SU-DHL-6 (cell line): Measurements from ENCODE around the gene NANOG.
"Not testable (repeated sequence)": the region's sequence is repeated elsewhere in the genome, so short reads cannot be mapped to it uniquely, and the experiment has no call there.

Experiments used
- H2AFZ ChIP-seq: fragments of 200-600 bp; sonication (generic); 2 replicates; pipeline ENCODE4 v1.6.1; 2014; ENCODE audit warnings: low read depth, mild to moderate bottlenecking, moderate library complexity, mixed read lengths, antibody characterized with exemption, low read length; ENCODE audit not compliant: severe bottlenecking
- H3F3A ChIP-seq: fragments of 200-600 bp; shearing (Covaris generic); 2 replicates; pipeline ENCODE4 v1.6.0; 2016; ENCODE audit warnings: antibody characterized with exemption, mild to moderate bottlenecking; ENCODE audit not compliant: insufficient read depth
- H3K27ac ChIP-seq: fragments of 200-600 bp; sonication (generic); 2 replicates; pipeline ENCODE4 v1.5.1; 2016; ENCODE audit warnings: low read depth, mild to moderate bottlenecking, low read length, moderate library complexity, mixed read lengths
- H3K27me3 ChIP-seq: fragments of 200-600 bp; sonication (generic), shearing (Covaris generic); 2 replicates; pipeline ENCODE4 v1.6.0; 2014; ENCODE audit warnings: mild to moderate bottlenecking, low read length
- H3K36me3 ChIP-seq: fragments of 200-600 bp; sonication (generic); 2 replicates; pipeline ENCODE4 v1.6.1; 2014; ENCODE audit warnings: mild to moderate bottlenecking, low read length, mixed read lengths
- H3K4me2 ChIP-seq: fragments of 300-600, 200-600 bp; shearing (Covaris generic), sonication (generic); 2 replicates; pipeline ENCODE4 v1.6.0; 2014; ENCODE audit warnings: low read length, low read depth, mild to moderate bottlenecking; ENCODE audit not compliant: poor library complexity, severe bottlenecking
- H3K4me3 ChIP-seq: fragments of 200-600 bp; sonication (generic); 2 replicates; pipeline ENCODE4 v1.5.1; 2014; ENCODE audit warnings: antibody characterized with exemption, low read length, mild to moderate bottlenecking, mixed read lengths; ENCODE audit not compliant: insufficient read depth, poor library complexity, severe bottlenecking
- H3K79me2 ChIP-seq: fragments of 200-600 bp; sonication (generic); 2 replicates; pipeline ENCODE4 v1.6.1; 2014; ENCODE audit warnings: mild to moderate bottlenecking, low read length, moderate library complexity; ENCODE audit not compliant: insufficient read depth
- H3K9ac ChIP-seq: fragments of 200-600 bp; sonication (generic); 2 replicates; pipeline ENCODE4 v1.7.0; 2014; ENCODE audit warnings: mild to moderate bottlenecking, low read length
- H3K9me2 ChIP-seq: fragments of 200-600 bp; sonication (generic); replicated peaks from 2 replicates; pipeline ENCODE4 v1.6.1; 2014; ENCODE audit warnings: low read length; ENCODE audit not compliant: insufficient read depth
- H3K9me3 ChIP-seq: fragments of 200-600 bp; sonication (generic); 2 replicates; pipeline ENCODE4 v1.6.1; 2014; ENCODE audit warnings: low read length, mixed read lengths; ENCODE audit not compliant: insufficient read depth
- H4K20me1 ChIP-seq: fragments of 200-600 bp; sonication (generic); 2 replicates; pipeline ENCODE4 v1.6.1; 2014; ENCODE audit warnings: low read depth, mild to moderate bottlenecking, antibody characterized with exemption, low read length, moderate library complexity, mixed read lengths
- CTCF ChIP-seq: fragments of 200-600 bp; sonication (generic); IDR thresholded peaks from one replicate; pipeline ENCODE4 v1.5.1; 2017; ENCODE audit warnings: antibody characterized with exemption, mild to moderate bottlenecking, low read length, moderate library complexity; ENCODE audit not compliant: insufficient read depth, poor library complexity, severe bottlenecking
- EZH2phosphoT487 ChIP-seq: fragments of 200-600 bp; sonication (generic), shearing (Covaris generic); conservative IDR thresholded peaks from 2 replicates; pipeline ENCODE4 v1.6.1; 2018; ENCODE audit warnings: mild to moderate bottlenecking, antibody characterized with exemption, low read length, moderate library complexity, mixed read lengths

Gene NANOG

GRCh38 chr12:7832059-7832696 is 43.0 kb downstream of the NANOG start:
- H2AFZ ChIP-seq, result no peak overlapping the region
- H3K27ac ChIP-seq, result no peak overlapping the region
- no peak overlapping the region for H3K9ac ChIP-seq
- H3K79me2 ChIP-seq, result no peaks in the 10 kb centered on the region
- H3K9me2 ChIP-seq, result no peaks in the 10 kb centered on the region
- H3F3A ChIP-seq, result no peaks in the 10 kb centered on the region
- no peak overlapping the region for H3K4me2 ChIP-seq
- no peak overlapping the region for H3K4me3 ChIP-seq
- H4K20me1 ChIP-seq, result no peaks in the 10 kb centered on the region
- no peaks in the 10 kb centered on the region for H3K27me3 ChIP-seq
- TF ChIP-seq EZH2phosphoT487 (no peak), CTCF (peak; percentile 55)
- H3K9me3 ChIP-seq, result no peaks in the 10 kb centered on the region
- H3K36me3 ChIP-seq, result no peaks in the 10 kb centered on the region

- not testable (repeated sequence) for H3K4me3 ChIP-seq, H3K4me2 ChIP-seq, H3K36me3 ChIP-seq, H3F3A ChIP-seq, H3K9me3 ChIP-seq, H3K79me2 ChIP-seq, H3K9me2 ChIP-seq, H3K27ac ChIP-seq, H4K20me1 ChIP-seq, H3K9ac ChIP-seq, H2AFZ ChIP-seq, H3K27me3 ChIP-seq
Observed at GRCh38 chr12:7833201-7833600, 44.0 kb downstream of the NANOG start.

GRCh38 chr12:7833831-7834230 is 44.6 kb downstream of the NANOG start:
- Histone ChIP-seq H2AFZ (no peak overlapping the region), H3K79me2 (no peaks in the 10 kb centered on the region), H4K20me1 (no peaks in the 10 kb centered on the region), H3K4me3 (no peak overlapping the region), H3K27me3 (no peaks in the 10 kb centered on the region), H3K36me3 (no peaks in the 10 kb centered on the region), H3F3A (no peaks in the 10 kb centered on the region), H3K9me3 (no peaks in the 10 kb centered on the region), H3K4me2 (no peak overlapping the region), H3K9ac (no peak overlapping the region), H3K27ac (no peak overlapping the region), H3K9me2 (no peaks in the 10 kb centered on the region)
- no peak for TF ChIP-seq CTCF
- TF ChIP-seq EZH2phosphoT487, result no peak

GRCh38 chr12:7834701-7835100 is 45.5 kb downstream of the NANOG start:
- TF ChIP-seq EZH2phosphoT487 (no peak), CTCF (no peak)
- H3K79me2 ChIP-seq, result no peaks in the 10 kb centered on the region
- no peaks in the 10 kb centered on the region for H3K9me3 ChIP-seq
- no peak overlapping the region for H3K27ac ChIP-seq
- no peak overlapping the region for H3K9ac ChIP-seq
- H3K36me3 ChIP-seq, result no peaks in the 10 kb centered on the region
- no peak overlapping the region for H3K4me2 ChIP-seq
- no peaks in the 10 kb centered on the region for H3K9me2 ChIP-seq
- no peak overlapping the region for H3K4me3 ChIP-seq
- H3F3A ChIP-seq, result no peaks in the 10 kb centered on the region
- H4K20me1 ChIP-seq, result no peaks in the 10 kb centered on the region
- no peak overlapping the region for H2AFZ ChIP-seq
- no peaks in the 10 kb centered on the region for H3K27me3 ChIP-seq
